NCI-H1092 treated with DMSO at 0.1 percent for 48 hours (cell line): ENCODE measurements around the gene C1QL2.

Source experiments
- DNase-seq: peaks from one replicate; lab custom pipeline; 2025; lab: John Stamatoyannopoulos, UW

C1QL2 gene

GRCh38 chr2:119106301-119106897 is 52.2 kb downstream of the C1QL2 start:
- DNase-seq, result no peak
